Tibial nerve (tissue), 3 donors: Measurements from ENCODE around the gene SYT7.

Experiments used
- EP300 ChIP-seq, 2 donors: sonication (generic); formaldehyde crosslinking; IDR thresholded peaks; one replicate each; pipeline ENCODE4 v1.6.1; 2017; ENCODE audit warnings: antibody characterized with exemption in 2 of 2, mild to moderate bottlenecking in 1 of 2
- POLR2A ChIP-seq, 2 donors: fragments of 450-650 bp; IDR thresholded peaks; one replicate each; pipeline ENCODE4 v1.6.1; 2017; ENCODE audit warnings: antibody characterized with exemption in 2 of 2, mild to moderate bottlenecking in 2 of 2, moderate library complexity in 2 of 2

GRCh38 chr11:61516191-61516590 lies 64.7 kb downstream of the SYT7 start:
- TF ChIP-seq POLR2A (IDR thresholded peaks at IDR 0.05), result no peak
- TF ChIP-seq EP300 (IDR thresholded peaks at IDR 0.05), result no peak
